Right atrium auricular region (tissue), 2 donors: ENCODE data around the gene TMUB2. TPM values are rescaled to one million over a fixed set of nuclear protein-coding genes. Genes with fewer than 3 reads are reported as not detected.
A peak's percentile ranks its signal among the peaks of the same experiment; 100 is the strongest.

Source experiments
- DNase-seq: peaks from one replicate; pipeline ENCODE4 v3.0.0-alpha.2; 2019; ENCODE audit warnings: low spot score
- H3K27ac ChIP-seq, 2 donors: fragments of 200-600 bp; sonication (generic); 1 replicate in 1 of 2; 2 replicates in 1 of 2; pipeline ENCODE4 v1.5.1; 2016 to 2019
- H3K27me3 ChIP-seq, 2 donors: fragments of 200-600 bp; sonication (generic); one replicate each; pipeline versions ENCODE4 v1.5.1 to v1.6.0; 2017 to 2019
- H3K36me3 ChIP-seq: fragments of 200-600 bp; sonication (generic); one replicate; pipeline ENCODE4 v1.5.1; 2016
- H3K4me1 ChIP-seq, 2 donors: fragments of 200-600 bp; sonication (generic); one replicate each; pipeline versions ENCODE4 v1.5.1 to v1.6.0; 2017 to 2019
- H3K4me3 ChIP-seq, 2 donors: fragments of 200-600 bp; sonication (generic); 1 replicate in 1 of 2; 2 replicates in 1 of 2; pipeline ENCODE4 v1.5.1; 2017 to 2019; ENCODE audit warnings: mild to moderate bottlenecking in 1 of 2, moderate library complexity in 1 of 2
- H3K9me3 ChIP-seq, 2 donors: fragments of 200-600 bp; sonication (generic); one replicate each; pipeline ENCODE4 v1.5.1; 2019
- total RNA-seq, 2 donors: library from RNA; depleted of rRNA; stranded (reverse); fragments of >200 nt; gene quantifications; one replicate each; pipeline ENCODE4 v1.1.0, GENCODE V29; 2016
- TF ChIP-seq, protein P1 (sequence below), 2 donors: fragments of 200-600 bp; sonication (generic); IDR thresholded peaks; one replicate each; pipeline ENCODE4 v1.5.1; 2019; ENCODE audit warnings: antibody characterized with exemption in 2 of 2

TMUB2 gene
- total RNA-seq, 2 donors from 2014 or later: 26.4 to 26.6 TPM

DNA sequence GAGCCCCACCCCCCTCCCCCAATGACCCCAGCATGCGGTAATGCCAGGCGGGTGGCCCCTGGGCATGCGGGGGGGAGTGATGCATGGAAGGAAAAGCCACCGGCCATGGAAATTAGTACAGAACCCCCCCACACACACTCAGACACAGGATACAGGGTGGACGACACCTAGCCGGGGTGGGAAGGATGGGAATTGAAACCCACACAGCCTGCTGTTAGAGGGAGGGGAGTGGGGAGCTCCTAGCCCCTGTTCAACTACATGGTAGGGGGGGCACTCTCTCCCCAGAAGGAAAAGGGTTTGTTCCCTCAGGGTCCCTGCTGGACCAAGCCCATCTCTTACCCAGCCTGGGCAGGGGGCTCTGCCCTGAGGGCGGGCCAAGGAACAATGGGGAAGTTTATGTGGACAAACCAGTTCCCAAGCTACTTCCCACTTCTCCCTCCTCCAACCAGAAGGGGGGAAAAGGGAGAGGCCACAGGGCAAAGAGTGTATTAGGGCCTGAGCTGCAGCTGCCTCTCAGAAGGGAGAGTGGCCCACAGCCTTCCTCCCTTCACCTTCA is 5.2 kb downstream of the TMUB2 start:
- H3K4me3 ChIP-seq: no peak overlapping the region
- TF ChIP-seq, protein P1, sequence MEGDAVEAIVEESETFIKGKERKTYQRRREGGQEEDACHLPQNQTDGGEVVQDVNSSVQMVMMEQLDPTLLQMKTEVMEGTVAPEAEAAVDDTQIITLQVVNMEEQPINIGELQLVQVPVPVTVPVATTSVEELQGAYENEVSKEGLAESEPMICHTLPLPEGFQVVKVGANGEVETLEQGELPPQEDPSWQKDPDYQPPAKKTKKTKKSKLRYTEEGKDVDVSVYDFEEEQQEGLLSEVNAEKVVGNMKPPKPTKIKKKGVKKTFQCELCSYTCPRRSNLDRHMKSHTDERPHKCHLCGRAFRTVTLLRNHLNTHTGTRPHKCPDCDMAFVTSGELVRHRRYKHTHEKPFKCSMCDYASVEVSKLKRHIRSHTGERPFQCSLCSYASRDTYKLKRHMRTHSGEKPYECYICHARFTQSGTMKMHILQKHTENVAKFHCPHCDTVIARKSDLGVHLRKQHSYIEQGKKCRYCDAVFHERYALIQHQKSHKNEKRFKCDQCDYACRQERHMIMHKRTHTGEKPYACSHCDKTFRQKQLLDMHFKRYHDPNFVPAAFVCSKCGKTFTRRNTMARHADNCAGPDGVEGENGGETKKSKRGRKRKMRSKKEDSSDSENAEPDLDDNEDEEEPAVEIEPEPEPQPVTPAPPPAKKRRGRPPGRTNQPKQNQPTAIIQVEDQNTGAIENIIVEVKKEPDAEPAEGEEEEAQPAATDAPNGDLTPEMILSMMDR (IDR thresholded peaks at IDR 0.05): no peak
- DNase-seq: no peak
- H3K4me1 ChIP-seq: peaks cover 0 to 14% of the 10 kb centered on the region in 2 donors
- H3K27ac ChIP-seq: no peak overlapping the region
- no peaks in the 10 kb centered on the region for H3K9me3 ChIP-seq
- no peaks in the 10 kb centered on the region for H3K27me3 ChIP-seq
- peaks cover 55% of the 10 kb centered on the region for H3K36me3 ChIP-seq

GRCh38 chr17:44192750-44193149 is 6.0 kb downstream of the TMUB2 start:
- H3K4me1 ChIP-seq: peaks cover 0 to 17% of the 10 kb centered on the region in 2 donors
- TF ChIP-seq, protein P1 (IDR thresholded peaks at IDR 0.05): no peak
- H3K9me3 ChIP-seq: no peaks in the 10 kb centered on the region
- no peak overlapping the region for H3K4me3 ChIP-seq
- peaks cover 61% of the 10 kb centered on the region for H3K36me3 ChIP-seq
- H3K27me3 ChIP-seq: no peaks in the 10 kb centered on the region
- no peak for DNase-seq
- H3K27ac ChIP-seq: no peak overlapping the region

DNA sequence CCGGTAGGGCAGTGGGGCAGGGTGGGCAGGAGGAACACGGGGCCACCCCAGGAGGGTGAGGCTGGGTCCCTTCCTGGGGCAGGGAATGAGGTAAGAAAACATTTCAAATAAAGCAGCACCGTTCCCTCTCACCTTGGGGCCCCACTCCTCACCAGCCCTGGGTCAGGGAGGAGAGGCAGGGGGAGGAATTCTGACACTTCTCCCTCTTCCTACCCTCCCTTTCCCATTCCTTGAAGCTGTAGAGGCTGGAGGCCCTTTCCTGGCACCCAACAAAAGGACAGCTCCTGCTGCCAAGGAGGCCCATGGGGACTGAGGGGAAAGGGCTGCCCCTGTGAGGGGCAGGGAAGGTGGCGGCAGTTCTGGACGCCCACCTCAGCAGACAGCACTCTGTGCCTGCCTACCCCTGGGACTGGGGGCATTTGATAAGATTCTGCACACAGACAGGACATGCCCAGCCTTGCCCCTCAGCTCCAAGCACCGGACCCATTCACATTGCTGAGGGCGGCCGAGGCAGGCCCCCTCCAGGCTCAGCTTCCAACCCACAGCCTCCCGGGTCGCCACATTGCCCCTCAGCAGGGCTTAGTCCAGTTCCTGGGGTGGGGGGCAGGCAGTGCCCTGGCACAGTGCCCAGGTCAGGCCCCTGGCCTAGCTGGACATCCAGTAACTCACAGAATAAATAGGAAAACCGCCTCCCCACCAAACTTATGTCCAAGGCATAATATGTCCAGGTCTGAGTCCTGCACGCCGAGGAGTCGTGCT is 6.7 kb downstream of the TMUB2 start:
- DNase-seq: no peak
- H3K4me1 ChIP-seq: peaks cover 0 to 17% of the 10 kb centered on the region in 2 donors
- H3K27me3 ChIP-seq: no peaks in the 10 kb centered on the region
- TF ChIP-seq, protein P1 (IDR thresholded peaks at IDR 0.05): no peak
- H3K36me3 ChIP-seq: peaks cover 61% of the 10 kb centered on the region
- H3K9me3 ChIP-seq: no peaks in the 10 kb centered on the region
- H3K27ac ChIP-seq: no peak overlapping the region
- H3K4me3 ChIP-seq: no peak overlapping the region

DNA sequence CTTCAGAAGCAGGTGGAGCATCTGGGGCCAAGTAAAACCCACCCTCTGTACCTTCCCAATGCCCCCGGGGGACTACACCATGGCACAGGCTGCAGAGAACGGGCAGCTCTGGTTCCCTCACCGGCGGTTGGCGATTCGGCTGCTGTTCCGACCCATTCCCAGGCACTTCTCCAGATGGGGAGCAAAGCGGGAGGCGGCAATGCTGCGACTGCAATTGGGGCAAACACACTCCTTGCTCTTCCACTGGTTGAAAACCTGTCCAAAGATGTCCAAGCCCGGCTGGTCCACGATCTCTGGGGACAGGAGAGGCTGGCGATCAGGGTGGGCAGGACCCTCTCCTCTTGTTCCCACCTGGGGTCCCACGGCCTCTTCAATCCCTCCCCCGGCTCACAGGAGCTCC is 10.3 kb downstream of the TMUB2 start:
- Histone ChIP-seq H3K27me3 (no peaks in the 10 kb centered on the region), H3K9me3 (no peaks in the 10 kb centered on the region), H3K27ac (no peak overlapping the region), H3K4me1 (peaks cover 0 to 30% of the 10 kb centered on the region in 2 donors), H3K36me3 (peaks cover 41% of the 10 kb centered on the region), H3K4me3 (no peak overlapping the region)
- TF ChIP-seq, protein P1 (IDR thresholded peaks at IDR 0.05): no peak
- DNase-seq: no peak

DNA sequence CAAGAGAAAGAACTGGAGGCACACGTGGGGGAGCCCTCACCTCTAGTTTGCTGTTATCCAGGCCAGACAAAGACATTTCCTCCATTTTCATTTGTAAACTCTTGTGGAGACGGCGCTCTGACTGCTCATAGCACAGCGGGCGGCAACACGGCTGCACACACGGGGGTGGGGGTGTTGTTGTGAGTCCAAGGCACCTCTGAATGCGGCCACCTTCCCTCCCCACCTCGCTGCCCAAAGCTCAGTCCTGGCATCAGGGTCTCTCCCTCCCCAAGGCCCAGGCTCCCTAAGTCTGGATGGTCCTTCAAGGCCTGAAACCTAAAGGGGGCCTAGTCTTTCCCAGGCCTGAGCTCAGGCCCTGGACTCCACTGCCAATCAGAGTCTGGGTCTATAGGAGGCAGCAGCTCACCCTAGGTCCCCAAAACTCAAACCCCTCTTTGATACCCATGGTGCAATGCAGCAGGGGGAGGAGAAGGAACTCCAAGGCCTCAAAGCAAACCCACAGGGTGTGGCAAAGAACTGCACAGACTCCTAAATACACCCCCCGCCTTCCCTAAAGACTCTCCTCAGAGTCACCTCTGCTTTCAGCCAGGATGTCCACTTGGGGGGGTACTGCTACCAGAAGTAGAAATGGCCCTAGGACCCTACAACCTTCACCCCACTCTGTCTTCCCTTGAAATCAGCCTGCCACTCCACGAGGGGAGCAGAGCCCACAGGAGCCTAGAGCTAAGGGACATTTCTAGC is 11.4 kb downstream of the TMUB2 start:
- Histone ChIP-seq H3K36me3 (peaks cover 40% of the 10 kb centered on the region), H3K27ac (peak overlapping the region; percentile 94 to 99), H3K4me1 (peaks cover 0 to 32% of the 10 kb centered on the region in 2 donors), H3K4me3 (peak overlapping the region; percentile 81 to 94), H3K27me3 (no peaks in the 10 kb centered on the region), H3K9me3 (no peaks in the 10 kb centered on the region)
- DNase-seq: peak; percentile 68
- TF ChIP-seq, protein P1 (IDR thresholded peaks at IDR 0.05): no peak
